ENCODE measurements around the gene SLC25A1.

The SLC25A1 gene

GRCh38 chr22:19143967-19144400 lies 34.6 kb downstream of the SLC25A1 start:
- TF ChIP-seq RARB (CRISPR knock-in tag; IDR thresholded peaks at IDR 0.05) (no peak), ZNF8 (CRISPR knock-in tag; IDR thresholded peaks at IDR 0.05) (no peak), BACH2 (CRISPR knock-in tag; IDR thresholded peaks at IDR 0.05; ENCODE audit: borderline replicate concordance) (no peak), ISL1 (CRISPR knock-in tag; IDR thresholded peaks at IDR 0.05) (no peak), GLIS3 (CRISPR knock-in tag; IDR thresholded peaks at IDR 0.05) (no peak), CREB5 (CRISPR knock-in tag; IDR thresholded peaks at IDR 0.05; ENCODE audit: low read depth) (no peak), TSHZ2 (CRISPR knock-in tag; IDR thresholded peaks at IDR 0.05) (no peak), ESRRG (CRISPR knock-in tag; IDR thresholded peaks at IDR 0.05) (no peak), ZFP3 (CRISPR knock-in tag; IDR thresholded peaks at IDR 0.05) (no peak), SNAI2 (CRISPR knock-in tag; IDR thresholded peaks at IDR 0.05) (no peak), CSDC2 (CRISPR knock-in tag; IDR thresholded peaks at IDR 0.05) (no peak), ZFP30 (CRISPR knock-in tag; IDR thresholded peaks at IDR 0.05) (no peak), ZNF565 (CRISPR knock-in tag; conservative IDR thresholded peaks at IDR 0.05; ENCODE audit: low read depth) (no peak), ZC3H10 (CRISPR knock-in tag; IDR thresholded peaks at IDR 0.05) (no peak), ARNTL (CRISPR knock-in tag; IDR thresholded peaks at IDR 0.05; ENCODE audit: borderline replicate concordance, low read depth) (no peak), CSRNP3 (CRISPR knock-in tag; IDR thresholded peaks at IDR 0.05) (no peak)
- ATAC-seq: peak; percentile 24; the same call in 2 of the 3 replicates

GRCh38 chr22:19143212-19143611 lies 35.3 kb downstream of the SLC25A1 start:
- ATAC-seq: no peak
- TF ChIP-seq ZNF565 (CRISPR knock-in tag; conservative IDR thresholded peaks at IDR 0.05; ENCODE audit: low read depth): no peak
- TF ChIP-seq SNAI2 (CRISPR knock-in tag; IDR thresholded peaks at IDR 0.05): no peak
- TF ChIP-seq ZNF8 (CRISPR knock-in tag; IDR thresholded peaks at IDR 0.05): no peak
- no peak for TF ChIP-seq PPARA (CRISPR knock-in tag; IDR thresholded peaks at IDR 0.05; ENCODE audit: borderline replicate concordance)
- no peak for TF ChIP-seq BACH2 (CRISPR knock-in tag; IDR thresholded peaks at IDR 0.05; ENCODE audit: borderline replicate concordance)
- no peak for TF ChIP-seq RARB (CRISPR knock-in tag; IDR thresholded peaks at IDR 0.05)
- TF ChIP-seq GLIS3 (CRISPR knock-in tag; IDR thresholded peaks at IDR 0.05): no peak
- TF ChIP-seq CSDC2 (CRISPR knock-in tag; IDR thresholded peaks at IDR 0.05): no peak
- no peak for TF ChIP-seq ARNTL (CRISPR knock-in tag; IDR thresholded peaks at IDR 0.05; ENCODE audit: borderline replicate concordance, low read depth)
- no peak for TF ChIP-seq PATZ1 (CRISPR knock-in tag; IDR thresholded peaks at IDR 0.05; ENCODE audit: borderline replicate concordance)
- no peak for TF ChIP-seq TOX (CRISPR knock-in tag; IDR thresholded peaks at IDR 0.05; ENCODE audit: borderline replicate concordance)
- no peak for TF ChIP-seq ESRRG (CRISPR knock-in tag; IDR thresholded peaks at IDR 0.05)
- TF ChIP-seq OSR1 (CRISPR knock-in tag; IDR thresholded peaks at IDR 0.05): no peak
- TF ChIP-seq ISL1 (CRISPR knock-in tag; IDR thresholded peaks at IDR 0.05): no peak
- no peak for TF ChIP-seq TSHZ2 (CRISPR knock-in tag; IDR thresholded peaks at IDR 0.05)
- no peak for TF ChIP-seq ZC3H10 (CRISPR knock-in tag; IDR thresholded peaks at IDR 0.05)
- no peak for TF ChIP-seq ZNF70 (CRISPR knock-in tag; IDR thresholded peaks at IDR 0.05)
